CD14-positive monocyte (primary cell): ENCODE results near the gene PLAA. TPM values are rescaled to one million over a fixed set of nuclear protein-coding genes. Genes with fewer than 3 reads are reported as not detected.

ENCODE experiments used
- DNase-seq, 3 donors: peaks; one replicate each; pipeline ENCODE4 v3.0.0-alpha.2; 2011 to 2022
- H2AFZ ChIP-seq: 2 replicates; pipeline ENCODE4 v1.6.0; 2012; ENCODE audit warnings: mild to moderate bottlenecking, low read depth, low read length, inconsistent platforms; ENCODE audit not compliant: insufficient read depth, poor library complexity, severe bottlenecking
- H3K27ac ChIP-seq, 2 donors: 1 replicate in 1 of 2; 2 replicates in 1 of 2; pipeline ENCODE4 v1.5.1; 2012 to 2013; ENCODE audit warnings: low read length in 2 of 2, control low read depth in 1 of 2, inconsistent platforms in 1 of 2, low read depth in 1 of 2, mild to moderate bottlenecking in 1 of 2
- H3K27me3 ChIP-seq, 2 donors: one replicate each; pipeline versions ENCODE4 v1.6.0 to v1.6.1; 2011 to 2013; ENCODE audit warnings: low read length in 2 of 2; ENCODE audit not compliant: control insufficient read depth in 2 of 2, insufficient read depth in 2 of 2
- H3K36me3 ChIP-seq, 2 donors: replicated peaks in 1 of 2; 1 replicate in 1 of 2; 2 replicates in 1 of 2; pipeline versions ENCODE4 v1.5.1 to v1.6.1; 2012 to 2013; ENCODE audit warnings: low read length in 2 of 2, control low read depth in 1 of 2, inconsistent platforms in 1 of 2, mild to moderate bottlenecking in 1 of 2; ENCODE audit not compliant: insufficient read depth in 2 of 2, control insufficient read depth in 1 of 2
- H3K4me1 ChIP-seq, 2 donors: 1 replicate in 1 of 2; 2 replicates in 1 of 2; pipeline versions ENCODE4 v1.5.1 to v1.6.1; 2012 to 2013; ENCODE audit warnings: low read length in 2 of 2, control low read depth in 1 of 2, inconsistent platforms in 1 of 2, mild to moderate bottlenecking in 1 of 2, moderate library complexity in 1 of 2; ENCODE audit not compliant: insufficient read depth in 2 of 2, control insufficient read depth in 1 of 2
- H3K4me2 ChIP-seq: replicated peaks from 2 replicates; pipeline ENCODE3; 2012; ENCODE audit warnings: low read length, moderate library complexity, mild to moderate bottlenecking; ENCODE audit not compliant: poor library complexity, severe bottlenecking; ENCODE audit errors: extremely low read depth
- H3K4me3 ChIP-seq, 3 experiments: fragments of 200-600 bp in 1 of 3; sonication (generic) in 1 of 3; replicated peaks in 1 of 3; 1 replicate in 2 of 3; 2 replicates in 1 of 3; pipeline ENCODE4 v1.5.1; 2011 to 2013; ENCODE audit warnings: low read length in 3 of 3, mild to moderate bottlenecking in 3 of 3, control low read depth in 2 of 3, low read depth in 2 of 3, inconsistent platforms in 1 of 3, moderate library complexity in 1 of 3
- H3K79me2 ChIP-seq: 2 replicates; pipeline ENCODE4 v1.6.0; 2012; ENCODE audit warnings: mild to moderate bottlenecking, control low read depth, inconsistent platforms, low read length, moderate library complexity; ENCODE audit not compliant: insufficient read depth
- H3K9ac ChIP-seq: 2 replicates; pipeline ENCODE4 v1.6.0; 2017; ENCODE audit warnings: low read length, mild to moderate bottlenecking; ENCODE audit not compliant: insufficient read depth, poor library complexity, severe bottlenecking
- H3K9me3 ChIP-seq, 2 donors: replicated peaks in 1 of 2; 1 replicate in 1 of 2; 2 replicates in 1 of 2; pipeline versions ENCODE4 v1.5.1 to v1.6.1; 2012 to 2013; ENCODE audit warnings: low read length in 2 of 2, control low read depth in 1 of 2; ENCODE audit not compliant: control insufficient read depth in 1 of 2, insufficient read depth in 1 of 2
- H4K20me1 ChIP-seq: 2 replicates; pipeline ENCODE4 v1.6.0; 2012; ENCODE audit warnings: mild to moderate bottlenecking, low read length, control low read depth, moderate library complexity; ENCODE audit not compliant: insufficient read depth
- H3K27ac Mint-ChIP-seq, 7 donors: one replicate each; pipeline ENCODE4 v1.8.0; 2020; ENCODE audit warnings: mild to moderate bottlenecking in 7 of 7, mixed read lengths in 7 of 7, moderate library complexity in 6 of 7, inconsistent platforms in 2 of 7
- H3K27me3 Mint-ChIP-seq, 3 donors: one replicate each; pipeline ENCODE4 v1.8.0; 2021 to 2022; ENCODE audit warnings: low read depth in 3 of 3, mild to moderate bottlenecking in 3 of 3, mixed read lengths in 3 of 3, moderate library complexity in 3 of 3, inconsistent platforms in 1 of 3
- H3K36me3 Mint-ChIP-seq, 2 donors: one replicate each; pipeline ENCODE4 v1.8.0; 2020; ENCODE audit warnings: mixed read lengths in 2 of 2, inconsistent platforms in 1 of 2, mild to moderate bottlenecking in 1 of 2
- H3K4me1 Mint-ChIP-seq: one replicate; pipeline ENCODE4 v1.8.0; 2020; ENCODE audit warnings: mild to moderate bottlenecking, mixed read lengths
- H3K4me3 Mint-ChIP-seq, 2 donors: one replicate each; pipeline ENCODE4 v1.8.0; 2020; ENCODE audit warnings: mild to moderate bottlenecking in 2 of 2, mixed read lengths in 2 of 2, moderate library complexity in 1 of 2
- H3K9me3 Mint-ChIP-seq, 7 donors: one replicate each; pipeline ENCODE4 v1.8.0; 2020 to 2022; ENCODE audit warnings: mixed read lengths in 7 of 7, mild to moderate bottlenecking in 6 of 7, moderate library complexity in 6 of 7, inconsistent platforms in 2 of 7
- WGBS: methylation state at CpG from one replicate; pipeline ENCODE4 v1.1.5; 2013; ENCODE audit warnings: missing lambda C conversion rate; ENCODE audit not compliant: insufficient coverage; 5-methylcytosine and 5-hydroxymethylcytosine counted together
- intact Hi-C, 2 donors: fragments of 100-400 bp; cut with micrococcal nuclease; formaldehyde crosslinking; loops; one replicate each; pipeline versions ENCODE4 v1.15.0 to v1.15.1; 2023
- polyA plus RNA-seq, 3 donors: library from polyadenylated mRNA; depleted of rRNA in 1 of 3; unstranded in 2 of 3; stranded (reverse) in 1 of 3; fragments of 300-500 nt in 2 of 3; fragments of >200 nt in 1 of 3; fragmentation: Illumina TruSeq in 2 of 3; gene quantifications; 1 replicate in 2 of 3; 2 replicates in 1 of 3; pipeline ENCODE4 v1.2.3, GENCODE V29; 2012 to 2021
- TF ChIP-seq, protein P1 (sequence below): fragments of 200-600 bp; IDR thresholded peaks from one replicate; pipeline ENCODE4 v1.8.0; 2022; ENCODE audit warnings: antibody characterized with exemption, mild to moderate bottlenecking

PLAA gene
- polyA plus RNA-seq, 3 donors = 13.3 to 19.3 (median 14.7) TPM

GRCh38 chr9:26891726-26892125 lies 55.3 kb downstream of the PLAA start:
- Histone ChIP-seq H3K4me1 (peaks cover 9 to 17% of the 10 kb centered on the region in 2 donors), H4K20me1 (no peaks in the 10 kb centered on the region), H3K9ac (peak overlapping the region; percentile 94), H3K9me3 (peaks cover 4 to 13% of the 10 kb centered on the region in 2 donors), H2AFZ (peak overlapping the region; percentile 88), H3K4me3 (peak overlapping the region; percentile 82 to 90 (median 87)), H3K4me2 (peak overlapping the region; percentile 81), H3K27ac (peak overlapping the region; percentile 83 to 91), H3K36me3 (peaks cover 2 to 7% of the 10 kb centered on the region in 2 donors), H3K27me3 (no peaks in the 10 kb centered on the region), H3K79me2 (peaks cover 53% of the 10 kb centered on the region)
- peaks cover 3 to 4% of the 10 kb centered on the region in 2 donors for H3K36me3 Mint-ChIP-seq
- peaks cover 24% of the 10 kb centered on the region for H3K4me1 Mint-ChIP-seq
- peaks cover 0 to 3% (median under 1%) of the 10 kb centered on the region in 3 donors for H3K27me3 Mint-ChIP-seq
- TF ChIP-seq, protein P1, sequence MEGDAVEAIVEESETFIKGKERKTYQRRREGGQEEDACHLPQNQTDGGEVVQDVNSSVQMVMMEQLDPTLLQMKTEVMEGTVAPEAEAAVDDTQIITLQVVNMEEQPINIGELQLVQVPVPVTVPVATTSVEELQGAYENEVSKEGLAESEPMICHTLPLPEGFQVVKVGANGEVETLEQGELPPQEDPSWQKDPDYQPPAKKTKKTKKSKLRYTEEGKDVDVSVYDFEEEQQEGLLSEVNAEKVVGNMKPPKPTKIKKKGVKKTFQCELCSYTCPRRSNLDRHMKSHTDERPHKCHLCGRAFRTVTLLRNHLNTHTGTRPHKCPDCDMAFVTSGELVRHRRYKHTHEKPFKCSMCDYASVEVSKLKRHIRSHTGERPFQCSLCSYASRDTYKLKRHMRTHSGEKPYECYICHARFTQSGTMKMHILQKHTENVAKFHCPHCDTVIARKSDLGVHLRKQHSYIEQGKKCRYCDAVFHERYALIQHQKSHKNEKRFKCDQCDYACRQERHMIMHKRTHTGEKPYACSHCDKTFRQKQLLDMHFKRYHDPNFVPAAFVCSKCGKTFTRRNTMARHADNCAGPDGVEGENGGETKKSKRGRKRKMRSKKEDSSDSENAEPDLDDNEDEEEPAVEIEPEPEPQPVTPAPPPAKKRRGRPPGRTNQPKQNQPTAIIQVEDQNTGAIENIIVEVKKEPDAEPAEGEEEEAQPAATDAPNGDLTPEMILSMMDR = no peak
- DNase-seq = peak in 1 of 3 donors; percentile 3
- intact Hi-C loops = loop anchor here (5.0 kb wide), 1 partner anchor 56 kb away; the partner anchor contains the start of gene PLAA (in 2 of the 2)
- peak overlapping the region; percentile 92 to 99 (median 98) for H3K27ac Mint-ChIP-seq
- H3K9me3 Mint-ChIP-seq = peaks cover 7 to 16% (median 12%) of the 10 kb centered on the region in 7 donors
- 6% methylated on average over 3 of the region's 14 CpGs for WGBS
- H3K4me3 Mint-ChIP-seq = peak overlapping the region; percentile 99 to 100

GRCh38 chr9:26888271-26888670 lies 58.8 kb downstream of the PLAA start:
- Histone ChIP-seq H3K27ac (no peak overlapping the region), H3K27me3 (no peaks in the 10 kb centered on the region), H3K9ac (no peak overlapping the region), H4K20me1 (no peaks in the 10 kb centered on the region), H3K4me1 (peaks cover 9 to 17% of the 10 kb centered on the region in 2 donors), H3K4me3 (no peak overlapping the region), H2AFZ (no peak overlapping the region), H3K4me2 (no peak overlapping the region), H3K9me3 (no peaks in the 10 kb centered on the region), H3K79me2 (peaks cover 59% of the 10 kb centered on the region), H3K36me3 (peaks cover 16 to 35% of the 10 kb centered on the region in 2 donors)
- H3K4me1 Mint-ChIP-seq = peaks cover 24% of the 10 kb centered on the region
- peak overlapping the region in 1 of 7 donors; percentile 3 for H3K27ac Mint-ChIP-seq
- H3K9me3 Mint-ChIP-seq = peaks cover 0 to 4% (median 0%) of the 10 kb centered on the region in 7 donors
- 100% methylated on average over 1 of the region's 1 CpG for WGBS
- TF ChIP-seq, protein P1 = no peak
- no peak for DNase-seq
- H3K27me3 Mint-ChIP-seq = peaks cover 0 to 3% (median 0%) of the 10 kb centered on the region in 3 donors
- intact Hi-C loops = no loop called here
- H3K36me3 Mint-ChIP-seq = peaks cover 15 to 26% of the 10 kb centered on the region in 2 donors
- no peak overlapping the region for H3K4me3 Mint-ChIP-seq
